ENCODE measurements around the gene CFAP91.

CFAP91 gene

GRCh38 chr3:119743921-119744320 lies 41.1 kb downstream of the CFAP91 start:
- DNase-seq (ENCODE audit: low spot score), result no peak

GRCh38 chr3:119745942-119746341 lies 43.1 kb downstream of the CFAP91 start:
- no peak for DNase-seq (ENCODE audit: low spot score)

GRCh38 chr3:119746423-119746822 lies 43.6 kb downstream of the CFAP91 start:
- DNase-seq (ENCODE audit: low spot score), result no peak

- no peak for DNase-seq (ENCODE audit: low spot score)
Measured at GRCh38 chr3:119747357-119747756, 44.5 kb downstream of the CFAP91 start.

- no peak for DNase-seq (ENCODE audit: low spot score)
Measured at GRCh38 chr3:119748991-119749390, 46.2 kb downstream of the CFAP91 start.

- DNase-seq (ENCODE audit: low spot score), result no peak
Measured at GRCh38 chr3:119751423-119751822, 48.6 kb downstream of the CFAP91 start.

Data from D341Med (cell line).